GM08714 (cell line): ENCODE data around the gene NAGA.

Source experiments
- H3K4me3 ChIP-seq: fragments of 200-500 bp; sonication (Bioruptor generic); 2 replicates; pipeline ENCODE4 v1.5.1; 2014; ENCODE audit warnings: mild to moderate bottlenecking, low read length, inconsistent platforms
- ZNF274 ChIP-seq: IDR thresholded peaks from 2 replicates; pipeline ENCODE4 v1.6.1; 2012; ENCODE audit warnings: mild to moderate bottlenecking, low read depth, low read length

The NAGA gene

GRCh38 chr22:42035256-42035655, 35.4 kb downstream of the NAGA start:
- no peak overlapping the region for H3K4me3 ChIP-seq
- no peak for TF ChIP-seq ZNF274

- no peak overlapping the region for H3K4me3 ChIP-seq
- no peak for TF ChIP-seq ZNF274
Measured at GRCh38 chr22:42033263-42034181, 37.1 kb downstream of the NAGA start.

- H3K4me3 ChIP-seq = no peak overlapping the region
- no peak for TF ChIP-seq ZNF274
Measured at GRCh38 chr22:42026705-42027104, 43.9 kb downstream of the NAGA start.

GRCh38 chr22:42025421-42025820, 45.2 kb downstream of the NAGA start:
- no peak for TF ChIP-seq ZNF274
- H3K4me3 ChIP-seq = no peak overlapping the region

GRCh38 chr22:42022162-42022847, 48.3 kb downstream of the NAGA start:
- no peak for TF ChIP-seq ZNF274
- H3K4me3 ChIP-seq = no peak overlapping the region

- H3K4me3 ChIP-seq = no peak overlapping the region
- no peak for TF ChIP-seq ZNF274
Measured at GRCh38 chr22:42021571-42021970, 49.0 kb downstream of the NAGA start.

- no peak overlapping the region for H3K4me3 ChIP-seq
- TF ChIP-seq ZNF274 = no peak
Measured at GRCh38 chr22:42018224-42018623, 52.4 kb downstream of the NAGA start.

- no peak for TF ChIP-seq ZNF274
- H3K4me3 ChIP-seq = no peak overlapping the region
Measured at GRCh38 chr22:42016111-42016510, 54.5 kb downstream of the NAGA start.

GRCh38 chr22:42013385-42013784, 57.2 kb downstream of the NAGA start:
- no peak for TF ChIP-seq ZNF274

GRCh38 chr22:42010778-42011177, 59.8 kb downstream of the NAGA start:
- TF ChIP-seq ZNF274 = no peak
- H3K4me3 ChIP-seq = no peak overlapping the region

More at GRCh38 chr22:42013385-42013784, 57.2 kb downstream of the NAGA start:
- no peak overlapping the region for H3K4me3 ChIP-seq
